ENCODE measurements around the gene PEX11A.
"Not testable (repeated sequence)": the region's sequence is repeated elsewhere in the genome, so short reads cannot be mapped to it uniquely, and the experiment has no call there.

The PEX11A gene

GRCh38 chr15:89693696-89694095, 3.1 kb upstream of the PEX11A start:
- DNase-seq (ENCODE audit: low read depth) = no peak
- TF ChIP-seq CTCF (IDR thresholded peaks at IDR 0.05; ENCODE audit: low read depth, low read length, missing control alignments) = no peak
- in situ Hi-C loops (cut with HindIII; ENCODE audit: low sequenced_read_pairs) = no loop called here
- no peak overlapping the region for H3K4me3 ChIP-seq (ENCODE audit: low read depth, low read length)

- no peak for TF ChIP-seq CTCF (IDR thresholded peaks at IDR 0.05; ENCODE audit: low read depth, low read length, missing control alignments)
- no peak for DNase-seq (ENCODE audit: low read depth)
- in situ Hi-C loops (cut with HindIII; ENCODE audit: low sequenced_read_pairs) = no loop called here
These were observed 2.5 kb upstream of the PEX11A start for GRCh38 chr15:89693091-89693490.

GRCh38 chr15:89689930-89690275, 651 bp downstream of the PEX11A start:
- in situ Hi-C loops (cut with HindIII; ENCODE audit: low sequenced_read_pairs); DNase-seq (ENCODE audit: low read depth): not testable (repeated sequence)
- H3K4me3 ChIP-seq (ENCODE audit: low read depth, low read length) = peak overlapping the region; percentile 69

More at GRCh38 chr15:89693091-89693490, 2.5 kb upstream of the PEX11A start:
- no peak overlapping the region for H3K4me3 ChIP-seq (ENCODE audit: low read depth, low read length)

GRCh38 chr15:89686522-89686921, 4.0 kb downstream of the PEX11A start:
- TF ChIP-seq CTCF (IDR thresholded peaks at IDR 0.05; ENCODE audit: low read depth, low read length, missing control alignments) = no peak
- DNase-seq (ENCODE audit: low read depth) = no peak
- in situ Hi-C loops (cut with HindIII; ENCODE audit: low sequenced_read_pairs) = no loop called here
- H3K4me3 ChIP-seq (ENCODE audit: low read depth, low read length) = no peak overlapping the region

GRCh38 chr15:89685995-89686394, 4.6 kb downstream of the PEX11A start:
- DNase-seq (ENCODE audit: low read depth) = no peak
- TF ChIP-seq CTCF (IDR thresholded peaks at IDR 0.05; ENCODE audit: low read depth, low read length, missing control alignments) = no peak
- no peak overlapping the region for H3K4me3 ChIP-seq (ENCODE audit: low read depth, low read length)
- in situ Hi-C loops (cut with HindIII; ENCODE audit: low sequenced_read_pairs) = no loop called here

- TF ChIP-seq CTCF (IDR thresholded peaks at IDR 0.05; ENCODE audit: low read depth, low read length, missing control alignments) = no peak
- no peak overlapping the region for H3K4me3 ChIP-seq (ENCODE audit: low read depth, low read length)
- in situ Hi-C loops (cut with HindIII; ENCODE audit: low sequenced_read_pairs) = no loop called here
- DNase-seq (ENCODE audit: low read depth) = no peak
These were observed 9.4 kb downstream of the PEX11A start for GRCh38 chr15:89681146-89681545.

DNA sequence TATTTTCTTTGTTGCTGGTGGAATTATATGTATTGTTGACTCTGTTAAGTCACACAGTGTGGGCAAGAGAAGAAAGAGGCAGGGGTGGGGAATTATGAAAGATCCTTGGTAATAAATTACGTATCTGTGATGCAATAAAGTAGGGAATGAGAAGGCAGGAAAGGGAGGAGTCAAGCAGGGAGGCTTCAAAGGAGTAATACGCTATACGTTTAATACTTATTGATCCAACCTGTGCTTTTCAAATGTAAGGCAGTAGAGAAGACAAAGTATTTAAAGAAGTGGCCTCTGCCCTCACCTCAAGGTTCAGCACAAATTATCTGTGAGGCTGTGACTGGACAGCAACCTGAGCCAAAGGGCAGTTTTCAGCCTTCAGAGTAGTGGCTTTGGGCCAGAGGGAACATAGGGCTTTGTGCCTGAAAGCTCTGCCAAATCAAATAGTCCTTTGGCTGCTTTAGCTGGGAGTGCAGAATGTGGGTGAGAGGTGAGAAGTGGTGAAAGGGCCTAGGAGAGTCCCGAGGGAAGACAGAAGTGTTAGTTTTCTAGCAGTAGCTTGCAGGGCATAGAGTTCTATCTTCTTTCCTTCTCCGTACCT, 10.2 kb downstream of the PEX11A start:
- DNase-seq (ENCODE audit: low read depth) = peak; percentile 63
- no peak overlapping the region for H3K4me3 ChIP-seq (ENCODE audit: low read depth, low read length)
- in situ Hi-C loops (cut with HindIII; ENCODE audit: low sequenced_read_pairs) = no loop called here
- no peak for TF ChIP-seq CTCF (IDR thresholded peaks at IDR 0.05; ENCODE audit: low read depth, low read length, missing control alignments)

Data from astrocyte of the cerebellum (primary cell).